ENCODE results near the gene SLC10A3. TPM values are rescaled to one million over a fixed set of nuclear protein-coding genes. Genes with fewer than 3 reads are reported as not detected.
"Not testable (repeated sequence)": the region's sequence is repeated elsewhere in the genome, so short reads cannot be mapped to it uniquely, and the experiment has no call there.

Gene SLC10A3
- total RNA-seq, 8 experiments from 2014 or later: 5.2 to 20.3 (median 9.8) TPM

- in situ Hi-C loops (cut with MboI; ENCODE audit: low pct_unique_long_range_greater_than_20kb in 2 of 9, low sequenced_read_pairs in 9 of 9, unreplicated experiment in 9 of 9): no loop called here
- H3K4me3 ChIP-seq: no peak overlapping the region
- no peaks in the 10 kb centered on the region for H3K4me1 ChIP-seq (replicated peaks in 1 of 2)
- WGBS, 10 experiments: 80 to 100% methylated on average over 1 to 2 of the region's 12 CpGs; no CpG with 5 or more reads in 8 of the 10 experiments
- ATAC-seq (replicated peaks in 6 of 8): peak in 4 of 8 experiments; percentile 50 to 77 (median 64)
- H3K27ac ChIP-seq: no peak overlapping the region
Observed at GRCh38 chrX:154505734-154506133, 15.3 kb upstream of the SLC10A3 start.

GRCh38 chrX:154502989-154503388 is 12.6 kb upstream of the SLC10A3 start:
- in situ Hi-C loops (cut with MboI; ENCODE audit: low pct_unique_long_range_greater_than_20kb in 2 of 9, low sequenced_read_pairs in 9 of 9, unreplicated experiment in 9 of 9): no loop called here
- ATAC-seq (replicated peaks in 6 of 8): no peak
- 49 to 80% methylated on average over 1 to 3 of the region's 3 CpGs; no CpG with 5 or more reads in 8 of the 10 experiments for WGBS, 10 experiments
- Histone ChIP-seq H3K27ac (no peak overlapping the region), H3K4me3 (no peak overlapping the region), H3K4me1 (replicated peaks in 1 of 2) (no peaks in the 10 kb centered on the region)

GRCh38 chrX:154502098-154502497 is 11.7 kb upstream of the SLC10A3 start:
- no peak for ATAC-seq (replicated peaks in 6 of 8)
- H3K27ac ChIP-seq: no peak overlapping the region
- in situ Hi-C loops (cut with MboI; ENCODE audit: low pct_unique_long_range_greater_than_20kb in 2 of 9, low sequenced_read_pairs in 9 of 9, unreplicated experiment in 9 of 9): no loop called here
- H3K4me1 ChIP-seq (replicated peaks in 1 of 2): no peaks in the 10 kb centered on the region
- H3K4me3 ChIP-seq: no peak overlapping the region
- 40 to 100% (median 70%) methylated on average over 1 to 5 of the region's 8 CpGs; no CpG with 5 or more reads in 4 of the 10 experiments for WGBS, 10 experiments

- ATAC-seq (replicated peaks in 6 of 8); in situ Hi-C loops (cut with MboI; ENCODE audit: low pct_unique_long_range_greater_than_20kb in 2 of 9, low sequenced_read_pairs in 9 of 9, unreplicated experiment in 9 of 9); H3K4me1 ChIP-seq (replicated peaks in 1 of 2); H3K27ac ChIP-seq; H3K4me3 ChIP-seq: not testable (repeated sequence)
- WGBS, 10 experiments: 20 to 83% methylated on average over 3 to 5 of the region's 7 CpGs; no CpG with 5 or more reads in 8 of the 10 experiments
Observed at GRCh38 chrX:154501423-154501822, 11.0 kb upstream of the SLC10A3 start.

GRCh38 chrX:154496591-154497137 is 6.2 kb upstream of the SLC10A3 start:
- H3K4me3 ChIP-seq; ATAC-seq (replicated peaks in 6 of 8); H3K4me1 ChIP-seq (replicated peaks in 1 of 2); in situ Hi-C loops (cut with MboI; ENCODE audit: low pct_unique_long_range_greater_than_20kb in 2 of 9, low sequenced_read_pairs in 9 of 9, unreplicated experiment in 9 of 9); H3K27ac ChIP-seq: not testable (repeated sequence)
- 37% methylated on average over 3 of the region's 4 CpGs; no CpG with 5 or more reads in 9 of the 10 experiments for WGBS, 10 experiments

GRCh38 chrX:154495472-154495922 is 5.1 kb upstream of the SLC10A3 start:
- no peak for ATAC-seq (replicated peaks in 6 of 8)
- WGBS, 10 experiments: 42 to 100% (median 82%) methylated on average over 1 to 6 of the region's 6 CpGs; no CpG with 5 or more reads in 3 of the 10 experiments
- no peak overlapping the region for H3K4me3 ChIP-seq
- H3K4me1 ChIP-seq (replicated peaks in 1 of 2): no peaks in the 10 kb centered on the region
- in situ Hi-C loops (cut with MboI; ENCODE audit: low pct_unique_long_range_greater_than_20kb in 2 of 9, low sequenced_read_pairs in 9 of 9, unreplicated experiment in 9 of 9): no loop called here
- H3K27ac ChIP-seq: no peak overlapping the region

GRCh38 chrX:154494715-154495114 is 4.3 kb upstream of the SLC10A3 start:
- H3K4me1 ChIP-seq (replicated peaks in 1 of 2): peaks cover 0 to 1% of the 10 kb centered on the region in 2 donors
- H3K4me3 ChIP-seq: no peak overlapping the region
- in situ Hi-C loops (cut with MboI; ENCODE audit: low pct_unique_long_range_greater_than_20kb in 2 of 9, low sequenced_read_pairs in 9 of 9, unreplicated experiment in 9 of 9): no loop called here
- no peak overlapping the region for H3K27ac ChIP-seq
- WGBS, 10 experiments: 20 to 52% (median 42%) methylated on average over 1 to 3 of the region's 3 CpGs; no CpG with 5 or more reads in 7 of the 10 experiments
- no peak for ATAC-seq (replicated peaks in 6 of 8)

- Histone ChIP-seq H3K4me3 (peak overlapping the region; percentile 51 to 97 (median 77)), H3K27ac (peak overlapping the region; percentile 78 to 89), H3K4me1 (replicated peaks in 1 of 2) (peaks cover 9 to 17% of the 10 kb centered on the region in 2 donors)
- ATAC-seq (replicated peaks in 6 of 8): peak in 7 of 8 experiments; percentile 0 to 15 (median 1)
- in situ Hi-C loops (cut with MboI; ENCODE audit: low pct_unique_long_range_greater_than_20kb in 2 of 9, low sequenced_read_pairs in 9 of 9, unreplicated experiment in 9 of 9): no loop called here
- no CpG with 5 or more reads among the region's 19 CpGs for WGBS, 10 experiments
Observed at GRCh38 chrX:154490021-154490413, 412 bp downstream of the SLC10A3 start.

- Histone ChIP-seq H3K4me3 (peak overlapping the region in 2 of 5 donors; percentile 51 to 97), H3K4me1 (replicated peaks in 1 of 2) (peaks cover 14 to 23% of the 10 kb centered on the region in 2 donors), H3K27ac (no peak overlapping the region)
- in situ Hi-C loops (cut with MboI; ENCODE audit: low pct_unique_long_range_greater_than_20kb in 2 of 9, low sequenced_read_pairs in 9 of 9, unreplicated experiment in 9 of 9): no loop called here
- no peak for ATAC-seq (replicated peaks in 6 of 8)
- 67% methylated on average over 1 of the region's 4 CpGs; no CpG with 5 or more reads in 9 of the 10 experiments for WGBS, 10 experiments
Observed at GRCh38 chrX:154489182-154489581, 1.2 kb downstream of the SLC10A3 start.

- Histone ChIP-seq H3K27ac (no peak overlapping the region), H3K4me3 (no peak overlapping the region), H3K4me1 (replicated peaks in 1 of 2) (peaks cover 14 to 23% of the 10 kb centered on the region in 2 donors)
- 46% methylated on average over 4 of the region's 20 CpGs; no CpG with 5 or more reads in 9 of the 10 experiments for WGBS, 10 experiments
- ATAC-seq (replicated peaks in 6 of 8): no peak
- in situ Hi-C loops (cut with MboI; ENCODE audit: low pct_unique_long_range_greater_than_20kb in 2 of 9, low sequenced_read_pairs in 9 of 9, unreplicated experiment in 9 of 9): no loop called here
Observed at GRCh38 chrX:154488336-154489075, 1.9 kb downstream of the SLC10A3 start.

GRCh38 chrX:154487518-154488290 is 2.7 kb downstream of the SLC10A3 start:
- in situ Hi-C loops (cut with MboI; ENCODE audit: low pct_unique_long_range_greater_than_20kb in 2 of 9, low sequenced_read_pairs in 9 of 9, unreplicated experiment in 9 of 9): no loop called here
- Histone ChIP-seq H3K4me3 (no peak overlapping the region), H3K27ac (no peak overlapping the region), H3K4me1 (replicated peaks in 1 of 2) (peaks cover 14 to 23% of the 10 kb centered on the region in 2 donors)
- no peak for ATAC-seq (replicated peaks in 6 of 8)
- 93 to 100% (median 100%) methylated on average over 1 to 4 of the region's 28 CpGs; no CpG with 5 or more reads in 7 of the 10 experiments for WGBS, 10 experiments

- no CpG with 5 or more reads among the region's 95 CpGs for WGBS, 10 experiments
- in situ Hi-C loops (cut with MboI; ENCODE audit: low pct_unique_long_range_greater_than_20kb in 2 of 9, low sequenced_read_pairs in 9 of 9, unreplicated experiment in 9 of 9): no loop called here
- H3K27ac ChIP-seq: peak within 1 kb of the TSS; percentile 76 to 92
- H3K4me3 ChIP-seq: peak within 1 kb of the TSS; percentile 47 to 89 (median 69)
- peaks cover 14 to 23% of the 10 kb centered on the region in 2 donors for H3K4me1 ChIP-seq (replicated peaks in 1 of 2)
- ATAC-seq (replicated peaks in 6 of 8): peak; percentile 8 to 70 (median 60)
Observed at GRCh38 chrX:154486396-154487207, 3.8 kb downstream of the SLC10A3 start, which contains the start of gene UBL4A. Gene UBL4A, minus strand, starts transcription at chrX:154486615. Its CDS starts 31 bp downstream, at chrX:154486584.

All from motor neuron (in vitro differentiated cells).